ENCODE data around the gene LRRC4C.

DNA sequence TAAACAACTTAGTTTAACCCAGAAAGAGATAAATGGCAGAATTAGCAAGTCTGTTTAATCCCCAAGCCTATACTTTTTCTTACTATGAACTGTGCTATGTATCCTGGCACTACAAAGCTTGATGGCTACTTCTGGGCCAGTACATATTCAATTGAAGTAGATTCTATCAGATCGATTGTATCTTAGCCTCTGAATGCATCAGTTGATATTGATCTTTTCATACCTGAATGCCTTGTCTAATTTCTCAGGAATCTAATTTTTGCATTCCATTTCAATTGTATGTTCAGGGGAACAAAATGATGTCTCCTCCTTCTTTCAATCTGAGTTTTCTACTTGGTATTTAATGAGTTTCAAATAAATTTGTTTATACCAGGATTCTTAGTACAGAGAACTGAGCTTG, 1137.9 kb downstream of the LRRC4C start:
- TF ChIP-seq POLR2AphosphoS5 (IDR thresholded peaks at IDR 0.05; ENCODE audit: low read depth, low read length) (no peak), POLR2A (IDR thresholded peaks at IDR 0.05; ENCODE audit: low read depth, low read length) (no peak)

All from GM12892 (cell line).